GM12891 (cell line): Measurements from ENCODE around the gene SMTNL2.

Source experiments
- DNase-seq: peaks from one replicate; pipeline ENCODE4 v3.0.0; 2011; ENCODE audit warnings: low spot score; ENCODE audit not compliant: insufficient read length
- FAIRE-seq: peaks from 2 replicates; lab custom pipeline; 2011; peaks lifted over from hg19 to GRCh38; lab: Jason Lieb, UNC
- PAX5 ChIP-seq: IDR thresholded peaks from 2 replicates; pipeline ENCODE4 v1.6.1; 2011; ENCODE audit warnings: low read length, moderate library complexity, mild to moderate bottlenecking; ENCODE audit not compliant: insufficient read depth, severe bottlenecking
- POLR2A ChIP-seq: IDR thresholded peaks from 2 replicates; pipeline ENCODE4 v1.6.1; 2011; ENCODE audit warnings: low read depth, low read length, control low read depth
- POLR2AphosphoS5 ChIP-seq: IDR thresholded peaks from 2 replicates; pipeline ENCODE4 v1.6.1; 2011; ENCODE audit warnings: low read depth, low read length, control low read depth
- POU2F2 ChIP-seq: IDR thresholded peaks from 2 replicates; pipeline ENCODE4 v1.6.1; 2011; ENCODE audit warnings: low read depth, mild to moderate bottlenecking, control low read depth, low read length, moderate library complexity
- SPI1 ChIP-seq: IDR thresholded peaks from 2 replicates; pipeline ENCODE4 v1.6.1; 2011; ENCODE audit warnings: low read depth, low read length, control low read depth
- TAF1 ChIP-seq: IDR thresholded peaks from 2 replicates; pipeline ENCODE4 v1.6.1; 2011; ENCODE audit warnings: low read depth, low read length, control low read depth

The SMTNL2 gene

DNA sequence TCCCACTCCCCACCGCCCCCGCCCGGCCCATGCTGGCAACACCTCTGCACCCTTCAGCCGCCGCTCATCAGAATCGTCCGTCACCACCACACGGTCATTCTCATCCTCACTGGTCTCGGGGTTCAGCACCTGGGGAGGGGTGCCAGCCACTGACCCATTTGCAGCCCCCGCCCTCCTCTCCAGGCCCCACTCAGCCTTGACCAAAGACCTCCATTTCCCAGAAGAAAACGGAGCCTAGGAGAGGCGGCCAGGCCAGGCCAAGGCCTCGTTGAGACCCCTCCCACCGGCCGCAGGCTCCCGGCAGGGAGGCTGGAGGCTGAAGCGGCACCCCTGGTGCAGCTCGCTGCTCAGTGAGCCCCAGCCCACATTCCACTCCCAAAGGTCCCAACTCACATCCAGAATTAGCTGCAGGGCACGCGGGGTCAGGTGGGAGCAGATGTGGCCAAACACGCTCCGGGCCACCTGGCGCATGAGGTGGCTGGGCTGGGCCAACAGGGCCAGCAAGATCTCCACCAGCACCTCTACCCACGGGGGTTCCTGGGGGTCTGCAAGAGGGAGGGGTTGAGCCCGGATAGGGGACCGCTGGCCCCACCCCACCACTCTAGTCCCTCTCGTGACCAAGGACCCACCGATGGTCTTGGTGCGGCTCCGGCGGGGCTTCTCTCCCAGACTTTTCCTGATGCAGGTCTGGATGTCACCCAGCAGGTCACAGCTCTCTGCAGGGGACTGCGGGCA is 38.9 kb upstream of the SMTNL2 start:
- no peak for TF ChIP-seq SPI1
- no peak for TF ChIP-seq POU2F2
- TF ChIP-seq TAF1, result no peak
- TF ChIP-seq POLR2A, result no peak
- no peak for TF ChIP-seq POLR2AphosphoS5
- TF ChIP-seq PAX5, result no peak
- FAIRE-seq (no peak), DNase-seq (no peak)

DNA sequence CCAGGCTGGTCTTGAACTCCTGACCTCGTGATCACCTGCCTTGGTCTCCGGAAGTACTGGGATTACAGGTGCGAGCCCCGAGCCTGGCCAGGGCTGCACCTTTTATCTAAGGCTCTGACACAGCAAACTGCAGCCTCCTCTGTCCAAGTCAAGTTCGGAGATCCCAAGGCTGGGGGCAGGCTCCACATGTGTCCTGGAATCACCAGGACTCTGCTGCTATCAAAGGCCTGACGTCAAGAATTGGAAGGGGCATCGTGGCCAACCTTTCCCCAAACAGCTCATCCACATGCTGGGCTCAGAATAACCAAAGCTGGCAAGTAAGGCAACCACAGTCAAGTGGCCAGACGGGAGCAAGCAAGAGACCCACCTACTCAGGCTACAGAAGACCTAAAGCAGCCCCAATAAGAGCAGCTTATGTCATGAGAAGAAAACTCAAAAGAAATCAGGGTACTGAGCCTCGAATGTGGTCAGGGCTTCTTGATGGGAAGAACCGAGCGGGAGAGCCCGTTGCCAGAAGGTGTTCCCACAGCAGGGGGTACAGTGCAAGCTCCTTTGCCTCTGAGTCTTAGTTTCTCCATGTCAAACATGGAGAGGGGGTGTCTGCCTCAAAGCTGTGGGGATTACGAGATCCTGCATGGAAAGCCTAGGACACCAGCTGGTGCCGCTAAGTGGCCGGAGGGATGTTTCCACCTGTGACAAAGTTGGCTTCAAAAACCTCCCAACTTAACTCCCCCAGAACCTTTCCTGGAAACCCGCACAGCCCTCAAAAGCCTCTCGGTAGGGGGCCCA is 37.0 kb upstream of the SMTNL2 start:
- no peak for TF ChIP-seq TAF1
- no peak for TF ChIP-seq PAX5
- no peak for TF ChIP-seq POLR2AphosphoS5
- no peak for TF ChIP-seq POU2F2
- no peak for TF ChIP-seq POLR2A
- no peak for TF ChIP-seq SPI1
- DNase-seq (no peak), FAIRE-seq (no peak)

DNA sequence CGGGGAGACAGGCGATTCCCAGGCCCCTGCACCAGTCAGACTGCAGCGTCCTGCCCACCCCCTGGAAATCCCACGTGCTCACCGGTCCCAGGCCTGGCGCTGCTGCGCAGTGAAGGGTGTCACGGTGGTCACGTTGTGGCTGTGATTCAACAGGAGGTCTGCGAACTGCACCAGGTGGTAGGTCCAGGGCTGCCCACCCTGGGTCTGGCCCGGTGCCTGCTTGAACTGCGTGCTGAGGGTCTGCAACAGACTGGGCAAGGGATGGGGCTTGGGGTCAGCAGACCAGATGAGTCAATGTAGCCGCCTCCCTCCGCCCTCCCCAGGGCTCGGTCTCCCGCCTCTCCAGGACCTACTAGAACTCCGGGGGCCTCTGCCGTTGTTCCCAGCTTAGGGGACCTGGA is 36.3 kb upstream of the SMTNL2 start:
- TF ChIP-seq POU2F2 (no peak), POLR2AphosphoS5 (no peak), SPI1 (no peak), PAX5 (no peak), TAF1 (no peak), POLR2A (no peak)
- DNase-seq, result no peak
- FAIRE-seq, result no peak

DNA sequence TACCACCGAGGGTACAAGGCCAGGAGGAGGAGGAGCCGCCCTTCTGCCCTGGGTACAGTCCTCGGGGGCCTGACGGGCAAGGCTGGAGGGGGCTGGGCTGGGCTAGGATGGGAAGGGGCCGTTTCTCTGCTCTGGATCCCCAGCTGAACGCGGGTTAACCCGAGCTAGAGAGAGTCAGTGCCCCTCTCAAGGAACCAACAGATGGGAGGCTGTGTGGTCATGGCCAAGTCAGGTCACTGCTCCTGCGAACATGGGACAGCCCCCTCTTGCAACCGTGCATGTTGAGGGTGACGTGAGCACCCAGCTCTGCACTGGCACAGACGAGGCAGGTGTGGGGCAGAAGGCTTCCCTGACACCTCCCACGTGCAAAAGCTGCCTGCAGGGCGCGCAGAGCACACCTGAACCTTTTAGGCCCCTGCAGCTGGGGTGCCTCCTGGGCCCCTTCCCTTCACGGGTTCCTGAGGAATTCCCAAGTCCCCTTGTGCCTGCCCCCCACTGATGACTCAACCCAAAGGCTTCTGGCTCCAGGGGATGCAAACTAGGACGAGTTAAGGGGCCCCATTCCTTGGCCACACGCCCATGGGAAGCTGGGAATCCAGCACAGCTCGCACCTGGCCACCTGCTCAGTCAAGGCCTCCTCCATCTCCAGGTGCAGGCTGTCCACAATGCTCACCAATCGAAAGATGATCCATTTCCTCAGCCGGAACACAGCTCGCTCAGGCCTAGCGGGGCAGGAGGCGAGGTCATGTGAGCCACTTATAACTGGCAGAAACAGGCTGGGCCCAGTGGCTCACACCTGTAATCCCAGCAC is 35.4 kb upstream of the SMTNL2 start:
- DNase-seq (no peak), FAIRE-seq (no peak)
- TF ChIP-seq PAX5 (no peak), TAF1 (no peak), POU2F2 (no peak), POLR2AphosphoS5 (no peak), POLR2A (no peak), SPI1 (no peak)

DNA sequence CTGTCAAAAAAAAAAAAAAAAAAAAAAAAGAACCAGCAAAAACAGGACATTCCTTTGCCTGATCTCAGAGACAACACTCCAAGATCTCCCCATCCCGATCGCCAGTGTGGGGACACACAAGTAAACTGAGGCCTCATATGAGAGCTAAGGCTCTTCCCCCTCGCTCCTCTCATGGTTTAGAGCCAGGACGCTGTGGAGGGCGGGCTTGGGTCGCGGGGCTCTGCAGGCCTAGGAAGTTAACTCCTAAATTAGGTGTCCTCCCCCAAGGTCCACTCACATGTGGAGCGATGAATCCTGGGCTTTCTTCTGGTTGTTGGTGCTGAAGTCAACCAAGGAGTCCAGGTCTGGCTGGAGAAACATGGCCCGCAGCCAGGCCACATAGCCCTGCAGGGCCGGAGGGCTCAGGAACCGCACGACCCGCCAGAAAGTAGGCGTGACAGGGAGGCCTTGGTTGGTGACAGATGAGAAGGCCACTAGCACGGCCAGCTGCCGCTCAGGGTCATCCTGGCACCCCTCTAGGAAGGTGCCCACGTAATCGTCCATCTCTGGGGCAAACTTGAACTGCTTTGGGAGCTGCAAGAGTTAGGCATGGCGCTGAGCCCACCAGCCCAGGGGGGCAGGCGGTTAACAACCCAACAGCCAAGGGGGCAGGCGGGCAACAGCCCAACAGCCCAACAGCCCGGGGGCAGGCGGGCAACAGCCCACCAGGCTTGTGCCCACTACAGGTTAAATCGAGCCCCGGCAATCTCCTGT is 34.4 kb upstream of the SMTNL2 start:
- no peak for TF ChIP-seq SPI1
- no peak for TF ChIP-seq POLR2AphosphoS5
- no peak for TF ChIP-seq PAX5
- TF ChIP-seq TAF1, result no peak
- TF ChIP-seq POLR2A, result no peak
- TF ChIP-seq POU2F2, result no peak
- DNase-seq (no peak), FAIRE-seq (no peak)

DNA sequence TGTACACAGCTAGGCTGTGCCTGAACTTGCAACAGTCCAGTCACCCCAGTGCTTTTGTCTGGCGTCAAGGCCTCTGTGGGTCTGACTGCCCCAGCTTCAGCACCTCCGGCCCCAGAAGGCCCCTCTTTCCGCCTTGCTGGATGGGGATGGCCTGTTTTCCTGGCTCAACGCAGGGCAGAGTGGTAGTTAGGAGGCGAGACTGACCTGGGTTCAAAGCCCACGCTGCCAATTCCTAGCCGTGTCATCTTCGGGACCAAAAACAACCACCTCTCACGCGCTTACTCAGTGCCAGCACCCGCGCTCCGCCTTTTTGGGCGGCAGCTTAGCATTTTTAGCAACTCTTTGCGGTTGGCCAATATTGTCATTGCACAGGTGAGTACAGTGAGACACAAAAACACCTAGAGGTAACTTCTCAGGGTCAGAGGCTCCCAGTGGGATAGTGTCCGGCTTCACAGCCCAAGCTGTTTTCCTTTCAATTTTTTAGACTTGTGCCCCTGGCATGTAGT is 33.7 kb upstream of the SMTNL2 start:
- no peak for DNase-seq
- no peak for TF ChIP-seq TAF1
- TF ChIP-seq SPI1, result no peak
- no peak for TF ChIP-seq POLR2A
- no peak for TF ChIP-seq PAX5
- TF ChIP-seq POU2F2, result no peak
- no peak for TF ChIP-seq POLR2AphosphoS5
- FAIRE-seq, result no peak

DNA sequence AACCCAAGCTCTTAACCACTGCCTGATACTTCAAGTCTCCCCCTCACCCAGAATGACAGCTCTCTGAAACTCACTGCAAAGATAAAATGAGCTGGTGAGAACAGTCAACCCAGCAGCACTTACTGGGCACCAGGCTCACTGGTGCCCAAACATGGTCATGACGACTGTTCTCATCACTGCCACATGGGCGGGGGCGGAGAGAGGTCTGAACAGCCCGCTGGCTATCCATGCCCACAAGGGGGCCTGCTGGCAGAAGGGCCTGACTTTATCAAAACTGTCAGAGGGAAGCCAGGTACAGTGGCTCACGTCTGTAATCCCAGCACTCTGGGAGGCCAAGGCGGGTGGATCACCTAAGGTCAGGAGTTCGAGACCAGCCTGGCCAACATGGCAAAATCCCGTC is 33.2 kb upstream of the SMTNL2 start:
- FAIRE-seq, result no peak
- TF ChIP-seq TAF1 (no peak), PAX5 (no peak), POLR2A (no peak), SPI1 (no peak), POLR2AphosphoS5 (no peak), POU2F2 (no peak)
- DNase-seq, result no peak

DNA sequence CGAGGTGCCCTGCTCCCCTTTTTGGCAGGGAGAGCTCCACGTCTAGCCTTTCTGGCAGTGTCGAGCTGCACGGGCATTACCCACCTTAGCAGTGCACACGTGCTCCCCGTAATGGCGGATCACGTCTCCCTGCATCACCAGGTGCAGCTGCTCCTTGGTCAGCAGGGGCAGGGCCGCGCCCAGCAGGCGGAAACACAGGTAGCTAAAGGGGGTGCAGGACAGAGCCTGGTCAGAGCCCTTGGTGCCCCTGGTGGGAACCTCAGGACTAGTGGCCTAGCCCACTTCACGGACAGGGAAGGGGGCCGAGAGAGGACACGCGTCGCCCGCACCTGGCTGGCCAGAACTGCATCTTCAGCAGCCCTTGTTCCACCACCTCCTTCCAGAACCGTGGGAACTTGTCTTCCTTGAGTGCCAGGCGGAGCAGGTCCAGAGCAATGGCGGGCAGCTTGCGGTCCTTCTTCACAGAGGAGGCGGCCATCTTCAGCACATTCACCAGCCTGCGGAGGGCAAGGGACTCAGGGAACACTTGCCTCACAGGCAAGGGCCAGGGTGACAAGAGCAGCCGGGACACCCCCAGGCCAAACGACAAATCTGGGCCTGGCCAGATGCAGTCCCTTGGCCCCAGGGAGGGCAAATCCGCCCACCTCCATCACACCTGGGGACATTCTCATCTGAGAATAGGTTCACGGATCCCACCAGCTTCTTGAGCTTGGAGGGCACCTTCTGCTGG is 32.4 kb upstream of the SMTNL2 start:
- DNase-seq (no peak), FAIRE-seq (no peak)
- no peak for TF ChIP-seq SPI1
- TF ChIP-seq POLR2A, result no peak
- TF ChIP-seq PAX5, result no peak
- no peak for TF ChIP-seq POU2F2
